Testis (tissue), 5 donors: Measurements from ENCODE around the gene CDC42BPB. TPM values are rescaled to one million over a fixed set of nuclear protein-coding genes. Genes with fewer than 3 reads are reported as not detected.
A peak's percentile ranks its signal among the peaks of the same experiment; 100 is the strongest.

Experiments
- DNase-seq: peaks from one replicate; pipeline ENCODE4 v3.0.0-alpha.2; 2019
- H3K27ac ChIP-seq, 2 donors: fragments of 200-600 bp; sonication (generic); one replicate each; pipeline ENCODE4 v1.5.1; 2019
- H3K27me3 ChIP-seq: fragments of 200-600 bp; sonication (generic); one replicate; pipeline ENCODE4 v1.5.1; 2019
- H3K36me3 ChIP-seq: fragments of 200-600 bp; sonication (generic); one replicate; pipeline ENCODE4 v1.5.1; 2017; ENCODE audit warnings: low read depth; ENCODE audit errors: missing control alignments
- H3K4me1 ChIP-seq: fragments of 200-600 bp; sonication (generic); one replicate; pipeline ENCODE4 v1.5.1; 2019
- H3K4me3 ChIP-seq, 2 donors: fragments of 200-600 bp; sonication (generic); one replicate each; pipeline ENCODE4 v1.5.1; 2017 to 2019
- H3K9me3 ChIP-seq: fragments of 200-600 bp; sonication (generic); one replicate; pipeline ENCODE4 v1.5.1; 2017
- CTCF ChIP-seq, 3 experiments: fragments of 450-650 bp in 2 of 3; fragments of 200-600 bp in 1 of 3; sonication (generic) in 1 of 3; IDR thresholded peaks; one replicate each; pipeline ENCODE4 v1.5.1; 2016 to 2019; ENCODE audit warnings: antibody characterized with exemption in 3 of 3, mild to moderate bottlenecking in 2 of 3, moderate library complexity in 1 of 3
- POLR2A ChIP-seq: fragments of 450-650 bp; IDR thresholded peaks from one replicate; pipeline ENCODE4 v1.6.1; 2017; ENCODE audit warnings: antibody characterized with exemption, mild to moderate bottlenecking, moderate library complexity
- WGBS, 2 donors: methylation state at CpG; one replicate each; pipeline ENCODE4 v1.1.5; 2018; 5-methylcytosine and 5-hydroxymethylcytosine counted together
- intact Hi-C: fragments of 100-400 bp; cut with DNase I; formaldehyde crosslinking; loops from one replicate; pipeline ENCODE4 v1.15.1; 2023; ENCODE audit warnings: low total_unique reads
- long read RNA-seq, 2 donors: transcript quantifications; one replicate each; lab custom pipeline, GENCODE V29; 2026
- polyA plus RNA-seq: library from polyadenylated mRNA; stranded (reverse); fragments of 350-450 nt; fragmentation: Illumina TruSeq; extraction: RNeasy Lipid Tissue Mini Kit (QIAGEN cat#74804); gene quantifications from one replicate; pipeline ENCODE4 v1.2.3, GENCODE V29; 2014; ENCODE audit warnings: low read depth, low replicate concordance; ENCODE audit not compliant: insufficient read depth
- total RNA-seq, 2 donors: library from RNA; depleted of rRNA; stranded (reverse); fragments of >200 nt; gene quantifications; one replicate each; pipeline ENCODE4 v1.2.3, GENCODE V29; 2016

CDC42BPB gene
- 100 to 1,000 TPM; 201 to 216 TPM for total RNA-seq
- polyA plus RNA-seq = 90.3 TPM
- long read RNA-seq, donor 1, full-length matches to known transcripts = 2 of 2 reads
- long read RNA-seq, donor 1, partial matches to known transcripts = 0 of 2 reads
- long read RNA-seq, donor 1, other reads (novel, unspliced or antisense) = 0 of 2 reads
- long read RNA-seq, donor 2 = 0 reads

GRCh38 chr14:103057372-103058163 is at the start of gene CDC42BPB:
CDC42BPB (minus strand) TSS chr14:103057549; CDS start chr14:103057173, 376 bp downstream.
- no peaks in the 10 kb centered on the region for H3K27me3 ChIP-seq
- intact Hi-C loops = no loop called here
- no peaks in the 10 kb centered on the region for H3K9me3 ChIP-seq
- H3K4me3 ChIP-seq = peak within 1 kb of the TSS; percentile 90 to 99
- H3K36me3 ChIP-seq = no peaks in the 10 kb centered on the region
- peaks cover 28% of the 10 kb centered on the region for H3K4me1 ChIP-seq
- WGBS, 2 donors = 2% methylated on average over 69 of the region's 113 CpGs; no CpG with 5 or more reads in 1 of the 2 donors
- TF ChIP-seq POLR2A = no peak
- TF ChIP-seq CTCF (IDR thresholded peaks at IDR 0.05) = no peak
- peak within 1 kb of the TSS; percentile 94 to 95 for H3K27ac ChIP-seq
- DNase-seq = peak; percentile 91

GRCh38 chr14:103105580-103106150 is 48.3 kb upstream of the CDC42BPB start:
- H3K27me3 ChIP-seq = no peaks in the 10 kb centered on the region
- DNase-seq = no peak
- H3K4me3 ChIP-seq = no peak overlapping the region
- no peaks in the 10 kb centered on the region for H3K36me3 ChIP-seq
- peaks cover 21% of the 10 kb centered on the region for H3K4me1 ChIP-seq
- no peaks in the 10 kb centered on the region for H3K9me3 ChIP-seq
- intact Hi-C loops = loop anchor here (10.0 kb wide), 2 partner anchors 79 to 189 kb away; no protein-coding TSS in a partner anchor
- 74 to 76% methylated on average over 9 of the region's 9 CpGs for WGBS, 2 donors
- H3K27ac ChIP-seq = no peak overlapping the region
- no peak for TF ChIP-seq POLR2A
- TF ChIP-seq CTCF (IDR thresholded peaks at IDR 0.05) = no peak

GRCh38 chr14:103104654-103105452 is 47.5 kb upstream of the CDC42BPB start:
- 17 to 47% methylated on average over 13 to 54 of the region's 59 CpGs for WGBS, 2 donors
- no peaks in the 10 kb centered on the region for H3K9me3 ChIP-seq
- no peak overlapping the region for H3K27ac ChIP-seq
- H3K4me3 ChIP-seq = no peak overlapping the region
- no peaks in the 10 kb centered on the region for H3K27me3 ChIP-seq
- peak; percentile 81 for DNase-seq
- TF ChIP-seq POLR2A (no peak), CTCF (IDR thresholded peaks at IDR 0.05) (peak; percentile 96 to 98 (median 96))
- H3K4me1 ChIP-seq = peaks cover 18% of the 10 kb centered on the region
- H3K36me3 ChIP-seq = no peaks in the 10 kb centered on the region
- intact Hi-C loops = loop anchor here (10.0 kb wide), 2 partner anchors 80 to 190 kb away; no protein-coding TSS in a partner anchor

GRCh38 chr14:103104389-103104653 is 47.0 kb upstream of the CDC42BPB start:
- intact Hi-C loops = loop anchor here (10.0 kb wide), 2 partner anchors 80 to 190 kb away; no protein-coding TSS in a partner anchor
- TF ChIP-seq CTCF (IDR thresholded peaks at IDR 0.05) (no peak), POLR2A (no peak)
- Histone ChIP-seq H3K27ac (no peak overlapping the region), H3K4me1 (peaks cover 21% of the 10 kb centered on the region), H3K4me3 (no peak overlapping the region), H3K27me3 (no peaks in the 10 kb centered on the region), H3K9me3 (no peaks in the 10 kb centered on the region), H3K36me3 (no peaks in the 10 kb centered on the region)
- 30 to 42% methylated on average over 5 to 18 of the region's 20 CpGs for WGBS, 2 donors
- DNase-seq = no peak
